Nucleus accumbens (tissue), 56 donors: ENCODE measurements around the gene CD81.

ENCODE experiments used
- DNase-seq, 56 donors: peaks; one replicate each; lab custom pipeline; 2025; lab: John Stamatoyannopoulos, UW

The CD81 gene

DNA sequence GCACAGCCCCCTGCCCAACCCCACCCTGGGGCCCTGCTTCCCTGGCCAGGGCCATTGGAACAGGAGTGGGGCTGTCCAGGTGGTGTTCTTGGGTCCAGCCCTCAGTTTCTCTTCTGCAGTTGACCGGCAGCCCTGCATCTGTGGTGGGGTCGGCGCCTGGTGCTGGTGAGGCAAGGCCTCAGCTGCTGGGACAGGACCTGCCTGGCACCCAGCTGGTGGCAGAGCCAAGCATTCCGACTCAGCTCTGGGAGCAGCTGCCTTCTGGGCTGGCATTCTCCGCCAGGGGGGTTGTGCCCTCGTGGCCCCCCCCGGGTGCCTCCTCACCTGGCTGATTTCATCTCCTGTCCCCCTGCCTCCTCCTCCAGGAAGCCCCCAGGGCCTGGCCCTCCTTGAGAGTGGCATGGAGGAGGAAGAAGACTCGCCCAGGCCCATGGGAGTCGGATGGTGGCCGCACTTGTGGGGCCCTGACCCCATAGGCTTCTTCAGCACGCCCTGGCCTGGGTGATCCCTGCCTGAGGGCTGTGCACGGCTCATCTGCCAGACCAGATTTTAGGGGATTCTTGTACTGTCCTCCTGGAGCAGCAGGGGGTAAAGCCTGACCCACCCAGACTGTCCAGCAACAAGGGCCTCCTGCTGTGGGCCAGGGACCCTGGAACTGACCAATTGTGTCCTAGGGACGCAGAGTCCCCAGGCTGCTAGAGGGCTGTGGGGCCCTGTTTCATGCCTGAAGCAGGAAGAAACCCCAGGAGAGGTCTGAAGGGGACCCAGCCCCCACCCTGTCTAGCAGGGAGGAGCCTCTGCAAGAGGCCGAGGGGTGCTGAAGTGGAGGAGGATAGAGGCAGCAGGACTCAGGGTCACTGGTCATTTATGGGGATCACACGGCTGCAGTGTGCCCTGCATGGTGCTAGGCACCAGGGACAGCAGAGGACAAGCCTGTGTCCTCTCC is 11.6 kb downstream of the CD81 start:
- DNase-seq = peak in 6 of 56 donors; percentile 18 to 51 (median 42)

DNA sequence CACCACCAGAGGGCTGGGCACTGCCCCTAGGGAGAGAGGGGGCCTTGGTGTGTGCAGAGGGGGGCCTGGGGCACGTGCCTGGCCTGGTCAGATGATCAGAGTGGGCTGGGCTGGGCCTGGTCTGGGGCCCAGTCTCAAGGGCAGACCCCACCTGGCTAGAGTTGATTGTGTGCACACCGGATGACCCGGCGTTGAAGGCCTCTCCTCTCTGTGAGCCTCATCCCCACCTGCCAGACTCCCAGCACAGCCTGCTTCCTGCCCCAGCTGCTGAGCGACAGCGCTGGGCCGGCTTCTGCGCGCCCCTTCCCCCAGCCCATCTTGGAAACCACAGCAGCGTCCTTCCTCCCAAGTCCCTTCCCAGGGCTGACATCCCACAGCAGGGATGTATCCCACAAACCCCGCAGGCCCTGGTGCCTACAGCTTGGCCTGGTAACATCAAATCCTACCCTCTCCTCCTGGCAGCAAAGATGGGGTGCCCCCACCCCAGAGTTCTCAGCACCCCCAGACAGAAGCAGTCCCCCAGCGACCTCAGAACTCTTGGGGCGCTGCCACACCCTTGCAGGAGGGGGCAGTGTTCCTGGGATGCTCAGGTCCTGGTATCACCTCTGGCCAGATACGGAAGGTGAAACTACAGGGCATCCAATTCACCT is 12.4 kb downstream of the CD81 start:
- no peak for DNase-seq

DNA sequence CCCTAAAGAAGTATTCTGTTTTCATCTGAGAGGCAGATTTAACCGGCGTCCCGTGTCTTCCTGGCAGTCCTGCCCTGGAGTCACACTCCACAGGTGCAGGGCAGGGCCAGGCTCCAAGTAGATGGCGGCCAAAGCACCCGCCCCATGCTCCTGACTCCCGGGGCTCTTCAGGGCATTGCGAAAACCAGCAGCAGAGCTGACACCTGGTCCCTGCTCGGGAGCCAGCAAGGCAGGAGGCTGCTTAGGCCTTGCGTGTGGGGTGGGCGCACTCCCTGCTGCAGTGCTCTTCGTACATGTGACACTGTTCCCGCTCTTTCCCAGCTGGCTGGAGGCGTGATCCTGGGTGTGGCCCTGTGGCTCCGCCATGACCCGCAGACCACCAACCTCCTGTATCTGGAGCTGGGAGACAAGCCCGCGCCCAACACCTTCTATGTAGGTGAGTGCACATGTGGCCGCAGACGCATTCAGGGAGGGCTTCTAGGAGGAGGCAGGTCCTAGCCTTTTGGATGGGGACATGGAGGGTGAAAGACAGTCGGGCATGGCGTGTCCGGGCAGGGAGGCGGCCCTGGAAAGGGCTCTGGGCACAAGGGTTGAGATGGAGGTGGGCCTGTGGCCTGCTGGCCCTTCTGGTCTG is 13.1 kb downstream of the CD81 start:
- no peak for DNase-seq

DNA sequence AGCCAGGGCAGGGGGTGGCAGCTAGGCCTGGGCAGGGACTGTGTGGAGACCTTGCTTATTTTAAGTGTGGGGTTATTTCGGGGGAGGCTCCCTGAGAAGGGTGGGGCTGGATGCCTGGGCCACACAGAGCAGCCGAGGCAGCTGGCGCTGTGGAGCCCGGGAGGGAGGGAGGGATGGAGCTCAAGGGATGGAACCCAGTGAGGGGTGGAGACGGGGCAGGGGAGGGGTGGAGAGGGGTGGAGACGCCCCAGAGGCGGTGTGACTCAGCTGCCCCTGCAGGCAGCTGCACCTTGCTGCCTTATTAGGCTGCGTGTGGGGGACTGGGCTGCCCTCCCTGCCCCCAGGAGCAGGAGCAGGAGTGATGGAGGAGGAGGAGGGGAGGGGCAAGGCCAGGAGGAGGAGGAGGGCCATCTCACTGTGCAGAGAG is 13.6 kb downstream of the CD81 start:
- peak in 36 of 56 donors; percentile 26 to 86 (median 60) for DNase-seq

DNA sequence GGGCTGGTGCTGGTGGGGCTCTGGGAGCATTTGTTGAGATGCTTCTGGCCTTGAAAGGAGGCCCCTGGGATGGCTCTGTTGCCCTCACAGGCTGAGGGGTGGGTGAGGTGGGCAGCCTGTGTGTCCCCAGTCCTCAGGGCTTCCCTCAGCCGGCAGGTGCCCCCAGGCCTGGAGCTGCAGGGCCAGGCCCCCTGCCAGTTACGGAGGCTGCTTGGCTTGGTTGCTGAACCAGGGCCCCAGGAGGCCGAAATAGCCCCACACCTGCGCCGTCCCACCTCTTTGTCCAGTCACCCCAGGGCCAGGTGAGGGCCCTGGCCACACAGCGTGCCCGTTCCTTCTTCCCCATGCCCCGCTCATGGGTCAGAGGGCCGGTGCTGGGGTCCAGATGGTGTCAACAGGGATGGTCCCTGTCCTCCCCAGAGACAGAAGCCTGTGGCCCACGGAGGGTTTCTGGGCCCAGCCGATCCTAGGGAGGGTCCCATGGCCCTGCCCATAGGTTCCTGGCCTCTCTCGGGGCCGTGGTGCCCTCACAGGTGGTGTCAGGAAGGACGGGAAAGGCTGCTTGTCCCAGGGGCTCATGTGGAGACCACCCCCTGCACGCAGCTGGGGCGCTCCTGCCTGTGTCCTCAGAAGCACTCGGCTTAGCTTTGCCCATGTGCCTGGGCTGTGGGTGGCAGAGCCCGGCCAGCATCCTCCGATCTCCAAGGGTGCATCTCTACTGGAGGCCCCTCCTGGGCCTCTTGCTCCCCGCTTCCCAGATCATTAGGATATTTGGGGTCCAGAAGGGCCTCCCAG is 14.3 kb downstream of the CD81 start:
- DNase-seq = no peak

DNA sequence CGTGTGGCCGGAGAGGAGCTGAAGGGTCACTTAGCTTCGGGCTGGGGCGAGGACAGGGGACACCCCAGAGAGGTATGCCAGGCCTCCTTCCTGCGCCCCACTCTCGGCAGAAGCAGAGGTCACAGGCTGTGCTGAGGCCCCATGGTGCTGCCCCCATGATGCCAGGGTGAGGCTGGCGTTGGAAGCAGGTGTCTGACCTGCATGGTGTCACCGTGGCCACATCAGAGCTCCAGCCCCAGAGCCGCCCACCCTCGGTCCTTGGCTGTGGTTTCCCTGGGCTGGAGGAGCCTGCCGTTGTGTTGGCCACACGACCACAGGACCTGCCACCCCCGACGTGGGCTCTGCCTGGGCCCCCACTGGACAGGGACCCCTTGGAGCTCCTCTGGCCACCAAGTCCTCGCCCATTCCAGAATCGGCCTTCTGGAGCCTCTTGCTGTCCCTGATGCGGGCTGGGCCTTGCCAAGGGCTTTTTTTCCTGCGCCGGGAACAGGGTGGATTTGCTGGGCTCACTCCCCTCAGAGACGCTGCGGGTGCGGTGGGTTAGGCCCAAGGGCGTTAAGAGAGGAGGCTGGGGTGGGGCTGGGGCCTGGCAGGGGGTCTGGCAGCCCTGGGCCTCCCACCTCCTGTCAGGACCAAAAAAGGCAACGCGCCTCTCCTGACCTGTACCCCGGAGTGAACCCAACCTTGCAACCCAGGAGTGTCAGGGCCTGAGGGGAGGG is 15.3 kb downstream of the CD81 start:
- no peak for DNase-seq

DNA sequence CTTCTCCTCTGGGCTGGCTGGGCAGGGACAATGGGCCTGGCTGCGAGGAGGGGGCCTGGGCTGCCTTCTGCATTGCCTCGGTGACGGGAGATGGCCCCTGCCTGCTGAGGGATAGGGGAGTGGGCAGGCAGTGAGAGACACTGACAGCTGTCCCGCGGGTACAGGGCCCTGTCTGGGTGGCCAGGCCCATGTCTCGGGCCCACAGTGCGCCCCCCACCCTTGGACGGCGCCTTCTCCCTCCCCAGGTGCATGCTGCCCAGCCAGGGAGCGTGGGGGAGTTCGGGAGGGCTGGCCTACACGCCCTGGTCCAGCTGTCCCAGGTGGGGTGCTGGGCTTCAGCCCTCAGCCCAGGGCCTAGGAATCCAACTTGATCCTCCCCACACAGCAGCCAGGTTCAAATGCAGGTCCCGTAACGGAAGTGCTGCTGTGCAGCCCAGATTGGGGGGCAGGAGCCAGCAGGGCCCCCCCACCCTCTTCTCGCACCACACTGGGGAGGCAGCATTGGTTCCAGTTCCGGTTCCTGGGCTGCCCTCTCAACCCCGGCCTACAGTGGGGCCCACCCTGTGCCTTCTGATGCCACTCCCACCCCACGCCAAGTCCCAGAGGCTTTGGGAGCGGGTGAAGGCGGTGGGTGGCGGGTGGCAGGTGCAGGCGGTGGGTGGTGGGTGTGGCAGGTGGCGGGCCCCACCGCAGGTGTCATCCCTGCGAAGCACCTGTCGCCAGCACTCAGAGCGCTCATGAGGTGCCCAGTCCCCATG is 16.2 kb downstream of the CD81 start:
- no peak for DNase-seq

DNA sequence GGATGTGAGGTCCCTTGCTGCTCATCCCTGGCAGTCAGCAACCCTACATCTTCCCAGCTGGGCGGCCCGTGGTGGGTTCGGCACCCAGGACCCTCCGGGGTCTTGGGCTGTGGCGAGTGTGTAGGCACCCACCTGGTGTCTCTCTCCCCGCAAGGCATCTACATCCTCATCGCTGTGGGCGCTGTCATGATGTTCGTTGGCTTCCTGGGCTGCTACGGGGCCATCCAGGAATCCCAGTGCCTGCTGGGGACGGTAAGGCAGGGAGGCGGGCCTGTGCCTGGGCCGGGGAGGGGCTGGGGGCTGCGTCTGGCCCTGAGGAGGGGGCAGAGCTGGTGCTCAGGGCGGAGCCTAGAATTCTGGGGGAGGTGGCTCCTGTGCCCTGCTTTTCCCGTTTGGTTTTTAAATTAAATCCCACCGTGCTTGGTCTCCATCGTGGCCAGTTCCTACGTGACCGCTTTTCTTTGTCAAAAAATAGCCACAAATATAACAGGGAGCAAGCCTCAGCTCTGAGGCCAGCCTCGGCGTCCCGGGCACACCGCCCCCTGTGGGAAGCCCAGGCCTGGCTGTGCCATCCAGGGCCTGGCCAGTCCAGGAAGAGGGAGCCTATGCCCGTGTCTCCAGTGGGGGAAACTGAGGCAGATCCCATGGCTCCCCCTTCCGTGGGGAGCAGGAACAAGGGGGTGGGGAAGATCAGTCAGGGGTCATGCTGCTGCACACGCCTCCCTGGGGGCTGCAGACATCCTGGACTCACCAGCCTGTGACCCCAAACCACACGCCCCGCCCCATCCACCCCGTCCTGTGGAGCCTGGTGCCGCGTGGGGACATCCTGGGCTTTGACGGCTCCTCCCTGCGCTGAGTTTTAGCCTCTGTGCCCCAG is 17.1 kb downstream of the CD81 start:
- no peak for DNase-seq

DNA sequence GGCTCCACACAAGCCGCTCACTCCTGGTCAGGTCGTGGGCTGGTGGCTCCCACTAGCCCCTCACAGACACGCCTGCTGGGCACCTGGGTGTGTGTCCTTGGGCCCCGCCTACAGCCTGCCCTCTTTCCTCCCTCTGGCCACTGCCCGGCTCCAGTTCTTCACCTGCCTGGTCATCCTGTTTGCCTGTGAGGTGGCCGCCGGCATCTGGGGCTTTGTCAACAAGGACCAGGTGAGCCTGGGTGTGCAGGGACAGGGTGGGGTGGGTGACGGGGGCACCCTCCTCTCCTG is 17.7 kb downstream of the CD81 start:
- DNase-seq = no peak

DNA sequence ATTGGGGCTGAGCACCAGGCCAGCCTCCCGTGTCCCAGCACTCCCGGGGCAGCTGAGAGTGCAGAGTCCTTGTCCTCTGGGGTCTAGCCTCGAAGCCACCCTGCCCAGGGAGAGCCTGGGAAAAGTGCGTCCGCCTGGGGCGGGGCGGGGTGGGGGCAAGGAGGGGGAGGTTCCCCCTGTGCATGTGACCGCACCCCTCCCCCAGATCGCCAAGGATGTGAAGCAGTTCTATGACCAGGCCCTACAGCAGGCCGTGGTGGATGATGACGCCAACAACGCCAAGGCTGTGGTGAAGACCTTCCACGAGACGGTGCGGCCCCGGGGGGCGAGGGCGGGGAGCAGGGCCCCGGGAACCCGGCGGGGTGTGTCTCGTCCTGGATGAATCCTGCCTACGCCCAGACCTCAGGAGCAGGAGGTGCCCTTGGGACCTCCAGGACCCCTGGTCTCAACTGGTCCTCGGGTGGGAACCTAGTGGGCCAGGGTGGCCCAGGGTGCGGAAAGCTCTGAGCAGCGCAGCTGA is 18.2 kb downstream of the CD81 start:
- no peak for DNase-seq

DNA sequence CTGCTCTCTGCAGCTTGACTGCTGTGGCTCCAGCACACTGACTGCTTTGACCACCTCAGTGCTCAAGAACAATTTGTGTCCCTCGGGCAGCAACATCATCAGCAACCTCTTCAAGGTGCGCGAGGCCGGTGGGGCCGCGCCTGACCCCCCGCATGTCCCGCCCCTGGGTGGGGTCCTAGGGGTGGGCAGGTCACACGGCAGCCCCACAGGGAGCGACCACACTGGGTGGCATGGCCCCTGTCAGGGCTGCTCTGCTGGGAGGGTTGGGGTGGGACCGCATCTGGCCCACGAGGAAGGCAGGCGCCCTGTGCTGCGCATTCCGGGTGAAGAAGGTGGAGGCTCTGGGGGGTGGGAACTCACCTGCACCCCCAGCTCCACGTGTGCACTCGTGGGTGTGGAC is 18.7 kb downstream of the CD81 start:
- no peak for DNase-seq

DNA sequence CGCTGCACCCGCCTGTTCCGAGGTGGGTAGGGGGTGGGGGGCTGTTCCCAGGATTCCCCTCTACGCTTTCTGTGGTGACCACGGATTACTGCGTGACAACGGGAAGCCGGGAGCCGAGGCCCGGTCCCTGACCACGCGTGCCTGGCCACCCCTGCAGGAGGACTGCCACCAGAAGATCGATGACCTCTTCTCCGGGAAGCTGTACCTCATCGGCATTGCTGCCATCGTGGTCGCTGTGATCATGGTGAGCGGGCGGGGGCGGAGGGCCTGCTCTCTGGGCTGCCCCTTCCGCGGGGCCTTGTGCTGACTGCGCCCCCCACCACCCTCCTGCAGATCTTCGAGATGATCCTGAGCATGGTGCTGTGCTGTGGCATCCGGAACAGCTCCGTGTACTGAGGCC is 19.4 kb downstream of the CD81 start:
- DNase-seq = no peak

DNA sequence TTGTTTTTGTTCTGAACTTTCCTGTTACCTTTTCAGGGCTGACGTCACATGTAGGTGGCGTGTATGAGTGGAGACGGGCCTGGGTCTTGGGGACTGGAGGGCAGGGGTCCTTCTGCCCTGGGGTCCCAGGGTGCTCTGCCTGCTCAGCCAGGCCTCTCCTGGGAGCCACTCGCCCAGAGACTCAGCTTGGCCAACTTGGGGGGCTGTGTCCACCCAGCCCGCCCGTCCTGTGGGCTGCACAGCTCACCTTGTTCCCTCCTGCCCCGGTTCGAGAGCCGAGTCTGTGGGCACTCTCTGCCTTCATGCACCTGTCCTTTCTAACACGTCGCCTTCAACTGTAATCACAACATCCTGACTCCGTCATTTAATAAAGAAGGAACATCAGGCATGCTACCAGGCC is 19.9 kb downstream of the CD81 start:
- no peak for DNase-seq

DNA sequence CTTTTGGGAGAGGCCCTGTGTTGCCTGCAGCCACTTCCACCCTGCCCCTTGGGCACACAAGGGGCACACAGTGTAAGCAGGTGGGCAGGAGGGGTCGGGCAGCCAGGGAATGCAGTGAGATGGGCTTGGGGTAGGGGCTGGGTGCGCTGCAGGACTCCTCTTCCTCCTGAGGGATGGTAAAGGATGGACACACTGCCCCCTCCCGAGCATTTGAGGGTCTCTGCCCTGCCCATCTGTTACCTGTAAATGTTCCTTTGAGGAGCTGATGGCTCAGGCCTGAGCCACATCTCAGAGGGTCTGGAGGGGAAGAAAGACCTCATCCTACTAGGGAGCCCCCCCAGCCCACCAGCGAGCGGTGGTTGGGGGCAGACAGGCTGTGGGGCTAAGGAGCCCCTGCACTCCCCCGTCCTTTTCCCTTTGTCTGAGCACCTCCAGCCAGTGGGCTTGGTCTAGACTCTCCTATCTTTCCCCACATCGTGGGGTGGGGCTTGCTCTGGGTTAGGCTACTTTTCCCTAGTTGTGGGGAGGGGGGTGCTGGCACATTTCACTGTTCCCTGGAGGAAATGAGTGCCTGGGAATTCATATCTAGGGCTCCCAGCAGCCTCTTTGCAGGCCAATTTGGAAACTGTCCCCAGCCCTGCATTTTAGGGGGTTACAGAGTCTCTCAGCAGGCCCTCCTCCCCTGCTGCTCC is 21.7 kb downstream of the CD81 start:
- DNase-seq = no peak

DNA sequence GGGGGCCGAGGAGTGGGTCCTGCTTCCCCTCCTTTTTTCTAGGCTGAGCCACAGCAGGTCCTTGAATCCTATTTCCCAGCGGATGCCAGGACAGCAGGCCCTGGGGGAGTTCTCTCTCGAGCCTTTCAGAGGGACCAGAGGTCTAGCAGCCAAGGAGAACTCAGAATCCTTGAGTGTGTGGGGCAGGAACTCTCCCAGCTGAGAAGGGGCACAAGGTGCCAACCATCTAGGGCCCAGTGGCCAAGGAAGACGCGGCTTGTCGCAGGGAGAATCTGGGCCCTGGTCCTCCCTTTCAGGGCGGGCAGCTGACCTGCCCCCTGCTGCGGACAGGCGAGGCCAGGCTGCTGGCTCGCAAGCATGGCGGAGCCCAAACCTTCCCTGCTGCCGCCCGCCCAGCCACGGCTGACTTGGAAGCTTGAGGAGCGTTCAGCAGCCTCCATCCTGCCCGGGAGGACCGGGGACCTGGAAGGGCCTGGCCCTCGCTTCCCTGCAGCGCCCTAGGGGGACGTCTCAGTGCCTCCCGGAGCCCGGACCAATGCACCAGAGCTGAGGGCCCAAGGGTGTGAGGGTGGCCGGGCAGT is 22.5 kb downstream of the CD81 start:
- peak in 7 of 56 donors; percentile 47 to 75 (median 58) for DNase-seq

DNA sequence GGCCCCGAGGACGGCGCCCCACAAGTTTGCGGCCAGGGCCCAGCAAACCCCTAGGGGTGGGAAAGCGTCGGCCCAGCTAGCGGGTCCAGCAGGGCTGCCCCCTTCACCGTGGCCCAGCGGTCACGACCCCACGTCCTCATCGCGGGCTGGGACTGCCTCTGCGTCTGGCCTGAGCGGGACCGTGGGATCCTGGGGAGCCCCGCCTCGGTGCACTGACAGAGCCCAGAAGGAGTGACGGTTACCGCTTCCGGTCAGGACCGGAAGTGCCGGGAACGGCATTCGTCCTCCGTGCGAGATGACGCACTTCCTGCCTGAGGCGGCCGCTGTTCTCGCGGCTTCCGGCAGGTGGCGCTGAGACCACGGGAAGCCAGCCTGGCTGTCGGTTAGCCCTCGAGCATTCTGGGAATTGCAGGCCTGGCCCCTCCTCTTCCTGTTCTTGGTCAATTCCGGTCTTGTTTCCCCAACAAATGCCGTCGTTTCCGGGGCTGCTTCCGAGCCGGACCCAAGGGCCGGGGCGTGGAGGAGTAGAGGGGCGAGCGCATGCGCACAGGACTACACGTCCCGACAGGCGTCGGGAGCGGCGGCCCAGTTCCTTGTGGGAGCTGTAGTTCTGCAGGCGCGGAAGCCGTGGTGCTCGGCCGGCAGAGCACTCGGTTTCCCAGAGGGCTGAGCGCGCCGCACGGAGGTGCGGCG is 23.1 kb downstream of the CD81 start, which contains the start of gene TSSC4:
Gene TSSC4, plus strand, starts transcription at position 682 of the 693 bp plus-strand sequence. CDS start 1,884 bp downstream, outside the sequence.
- DNase-seq = peak; percentile 91 to 100 (median 99)
